ENCODE results near the gene NEFH. TPM values are rescaled to one million over a fixed set of nuclear protein-coding genes. Genes with fewer than 3 reads are reported as not detected.

NEFH gene
- total and polyA plus RNA-seq, 2 donors (not counting 3 experiments of a cell fraction or from before 2014, with no cell fraction given): 0.09 to 0.59 TPM

GRCh38 chr22:29447906-29448305 is 32.1 kb upstream of the NEFH start:
- no peaks in the 10 kb centered on the region for H3K79me2 ChIP-seq (ENCODE audit: control insufficient read depth, insufficient read depth, low read length)
- no peak overlapping the region for H3K27ac ChIP-seq (ENCODE audit: insufficient read depth, low read depth, low read length)
- H3K4me3 ChIP-seq (replicated peaks in 1 of 3; ENCODE audit: insufficient read depth in 1 of 3, low read depth in 1 of 3, low read length in 3 of 3): no peak overlapping the region
- H3K9me1 ChIP-seq (replicated peaks; ENCODE audit: control insufficient read depth, extremely low read depth, insufficient read depth, low read length): no peaks in the 10 kb centered on the region
- H3K36me3 ChIP-seq (ENCODE audit: control insufficient read depth in 2 of 2, extremely low read depth in 1 of 2, insufficient read depth in 2 of 2, low read length in 2 of 2): no peaks in the 10 kb centered on the region
- no peaks in the 10 kb centered on the region for H3K27me3 ChIP-seq (ENCODE audit: control insufficient read depth in 2 of 2, insufficient read depth in 2 of 2, low read length in 2 of 2)
- no TSS peak for BruUV-seq (replicated peaks)
- dilution Hi-C loops (cut with MboI; ENCODE audit: extremely low pct_ligation_motif_present, low sequenced_read_pairs): no loop called here
- H3K9me3 ChIP-seq (replicated peaks; ENCODE audit: control insufficient read depth, insufficient read depth, low read length): no peaks in the 10 kb centered on the region
- DNase-seq (ENCODE audit: low read depth, low spot score) (no peak), FAIRE-seq (no peak)
- no peak overlapping the region for H2AFZ ChIP-seq (ENCODE audit: low read depth, low read length)
- H3K4me1 ChIP-seq (ENCODE audit: control insufficient read depth, extremely low read depth, insufficient read depth, low read length): no peaks in the 10 kb centered on the region
- TF ChIP-seq GATA2 (IDR thresholded peaks at IDR 0.05; ENCODE audit: insufficient read depth, insufficient read length, low read depth, low read length) (no peak), CTCF (IDR thresholded peaks at IDR 0.05; ENCODE audit: extremely low read depth in 1 of 2, insufficient read depth in 1 of 2, low read depth in 1 of 2, low read length in 2 of 2) (no peak), POLR2A (IDR thresholded peaks at IDR 0.05; ENCODE audit: low read depth, low read length) (no peak), JUN (IDR thresholded peaks at IDR 0.05; ENCODE audit: borderline replicate concordance, insufficient read depth, insufficient read length, low read depth) (no peak), FOS (IDR thresholded peaks at IDR 0.05; ENCODE audit: borderline replicate concordance, insufficient read depth, low read length) (no peak), MYC (IDR thresholded peaks at IDR 0.05; ENCODE audit: low read depth, low read length) (no peak), MAX (IDR thresholded peaks at IDR 0.05; ENCODE audit: insufficient read depth, insufficient read length) (no peak), POLR2AphosphoS5 (IDR thresholded peaks at IDR 0.05; ENCODE audit: insufficient read depth, low read depth, low read length) (no peak), EZH2 (IDR thresholded peaks at IDR 0.05; ENCODE audit: borderline replicate concordance, low read depth, low read length, severe bottlenecking) (no peak)
- no peak overlapping the region for H3K4me2 ChIP-seq (ENCODE audit: insufficient read depth, low read length)
- no peak overlapping the region for H3K9ac ChIP-seq (replicated peaks; ENCODE audit: extremely low read depth, insufficient read depth, low read length)
- POLR2A ChIA-PET: no interaction called here
- CTCF ChIA-PET: interaction anchor here (1.0 to 1.2 kb wide), 2 partner anchors 32 to 1038 kb away, joined by 3 read pairs; no protein-coding TSS in a partner anchor
- intact Hi-C loops (cut with micrococcal nuclease): no loop called here
- H4K20me1 ChIP-seq (replicated peaks; ENCODE audit: control insufficient read depth, extremely low read depth, insufficient read depth, low read length): no peaks in the 10 kb centered on the region
